Liver (tissue), 9 donors: Measurements from ENCODE around the gene ERBB3. TPM values are rescaled to one million over a fixed set of nuclear protein-coding genes. Genes with fewer than 3 reads are reported as not detected.

Experiments
- DNase-seq: peaks from one replicate; pipeline ENCODE4 v3.0.0-alpha.2; 2017; ENCODE audit warnings: low spot score
- H3K27ac ChIP-seq, 2 donors: one replicate each; pipeline ENCODE4 v1.7.0; 2013; ENCODE audit warnings: inconsistent platforms in 2 of 2, low read length in 2 of 2, control low read depth in 1 of 2, low read depth in 1 of 2, mild to moderate bottlenecking in 1 of 2
- H3K27me3 ChIP-seq, 4 donors: one replicate each; pipeline versions ENCODE4 v1.6.1 to v1.7.0; 2013; ENCODE audit warnings: low read length in 3 of 4, inconsistent platforms in 1 of 4, mild to moderate bottlenecking in 1 of 4, moderate library complexity in 1 of 4; ENCODE audit not compliant: control insufficient read depth in 4 of 4, insufficient read depth in 4 of 4
- H3K36me3 ChIP-seq, 4 donors: one replicate each; pipeline versions ENCODE4 v1.6.1 to v1.7.0; 2013; ENCODE audit warnings: low read length in 3 of 4, mild to moderate bottlenecking in 3 of 4, low read depth in 1 of 4, moderate library complexity in 1 of 4; ENCODE audit not compliant: control insufficient read depth in 4 of 4, insufficient read depth in 3 of 4
- H3K4me1 ChIP-seq, 4 donors: one replicate each; pipeline versions ENCODE4 v1.6.1 to v1.7.0; 2013; ENCODE audit warnings: low read length in 3 of 4, mild to moderate bottlenecking in 3 of 4, moderate library complexity in 1 of 4; ENCODE audit not compliant: control insufficient read depth in 4 of 4, insufficient read depth in 4 of 4
- H3K4me3 ChIP-seq, 3 donors: one replicate each; pipeline versions ENCODE4 v1.6.1 to v1.7.0; 2013; ENCODE audit warnings: low read length in 3 of 3, control low read depth in 1 of 3, low read depth in 1 of 3, mild to moderate bottlenecking in 1 of 3
- H3K9ac ChIP-seq, 2 donors: one replicate each; pipeline ENCODE4 v1.7.0; 2013; ENCODE audit warnings: low read length in 2 of 2, mild to moderate bottlenecking in 2 of 2, moderate library complexity in 2 of 2, control low read depth in 1 of 2, low read depth in 1 of 2
- H3K9me3 ChIP-seq, 4 donors: one replicate each; pipeline versions ENCODE4 v1.6.1 to v1.7.0; 2013; ENCODE audit warnings: low read length in 3 of 4; ENCODE audit not compliant: control insufficient read depth in 4 of 4
- ATF3 ChIP-seq: IDR thresholded peaks from 2 replicates; pipeline ENCODE4 v1.6.1; 2016; ENCODE audit warnings: antibody characterized with exemption
- EGR1 ChIP-seq, 2 donors: IDR thresholded peaks; 2 replicates each; pipeline ENCODE4 v1.6.1; 2016 to 2018; ENCODE audit warnings: antibody characterized with exemption in 2 of 2, low read depth in 2 of 2
- FOXA1 ChIP-seq: IDR thresholded peaks from 2 replicates; pipeline ENCODE4 v1.6.1; 2016; ENCODE audit warnings: antibody characterized with exemption
- GABPA ChIP-seq, 2 donors: IDR thresholded peaks in 1 of 2; conservative IDR thresholded peaks in 1 of 2; 2 replicates each; pipeline ENCODE4 v1.6.1; 2016; ENCODE audit warnings: antibody characterized with exemption in 2 of 2, mild to moderate bottlenecking in 1 of 2, moderate library complexity in 1 of 2
- HNF4G ChIP-seq: IDR thresholded peaks from 2 replicates; pipeline ENCODE4 v1.6.1; 2016; ENCODE audit warnings: antibody characterized with exemption
- JUND ChIP-seq, 2 donors: IDR thresholded peaks; 2 replicates each; pipeline ENCODE4 v1.6.1; 2016; ENCODE audit warnings: antibody characterized with exemption in 2 of 2
- MAX ChIP-seq: IDR thresholded peaks from 2 replicates; pipeline ENCODE4 v1.6.1; 2016; ENCODE audit warnings: antibody characterized with exemption
- NR2F2 ChIP-seq: IDR thresholded peaks from 2 replicates; pipeline ENCODE4 v1.6.1; 2016; ENCODE audit warnings: antibody characterized with exemption
- REST ChIP-seq: IDR thresholded peaks from 2 replicates; pipeline ENCODE4 v1.6.1; 2016; ENCODE audit warnings: antibody characterized with exemption, mild to moderate bottlenecking
- RXRA ChIP-seq, 2 donors: IDR thresholded peaks; 2 replicates each; pipeline ENCODE4 v1.6.1; 2017 to 2018; ENCODE audit warnings: antibody characterized with exemption in 2 of 2, mild to moderate bottlenecking in 1 of 2
- SP1 ChIP-seq: IDR thresholded peaks from 2 replicates; pipeline ENCODE4 v1.6.1; 2018; ENCODE audit warnings: antibody characterized with exemption, mild to moderate bottlenecking
- TAF1 ChIP-seq: conservative IDR thresholded peaks from 2 replicates; pipeline ENCODE4 v1.6.1; 2016; ENCODE audit warnings: antibody characterized with exemption, mild to moderate bottlenecking
- YY1 ChIP-seq: IDR thresholded peaks from 2 replicates; pipeline ENCODE4 v1.6.1; 2016; ENCODE audit warnings: antibody characterized with exemption, mild to moderate bottlenecking
- ZBTB33 ChIP-seq: IDR thresholded peaks from 2 replicates; pipeline ENCODE4 v1.6.1; 2016; ENCODE audit warnings: antibody characterized with exemption
- whole genome bisulfite sequencing: extraction: QIAGEN DNeasy Blood & Tissue Kit; methylation state at CpG from one replicate; pipeline ENCODE4 v1.1.7; 2013; 5-methylcytosine and 5-hydroxymethylcytosine counted together
- polyA plus RNA-seq, 2 donors: library from polyadenylated mRNA; stranded (reverse) in 1 of 2; unstranded in 1 of 2; fragments of 200-250 nt in 1 of 2; fragments of >200 nt in 1 of 2; fragmentation: Nextera tagmentation in 1 of 2; extraction: Ambion mirVana in 1 of 2; gene quantifications; one replicate each; pipeline versions ENCODE4 v1.2.1 to v1.2.3, GENCODE V29; 2013 to 2015
- total RNA-seq, 2 donors: library from RNA; depleted of rRNA; stranded (reverse); fragments of >200 nt; gene quantifications; one replicate each; pipeline ENCODE4 v1.2.3, GENCODE V29; 2014
- donor health status: healthy.
- donor health status: healthy.
- donor health status: healthy.
- donor health status: healthy.
- donor health status: healthy.

The ERBB3 gene
- total and polyA plus RNA-seq, 4 donors: 32.4 to 141 (median 51.6) TPM

- Histone ChIP-seq H3K9ac (no peak overlapping the region), H3K9me3 (no peaks in the 10 kb centered on the region), H3K27me3 (no peaks in the 10 kb centered on the region), H3K4me3 (no peak overlapping the region), H3K36me3 (peaks cover 20 to 67% (median 55%) of the 10 kb centered on the region in 4 donors), H3K27ac (no peak overlapping the region), H3K4me1 (peaks cover 0 to 5% (median 0%) of the 10 kb centered on the region in 4 donors)
- TF ChIP-seq NR2F2 (no peak), EGR1 (IDR thresholded peaks at IDR 0.05; ENCODE audit: low read depth in 2 of 2) (no peak), GABPA (IDR thresholded peaks at IDR 0.05 in 1 of 2, conservative IDR thresholded peaks at IDR 0.05 in 1 of 2) (no peak), RXRA (IDR thresholded peaks at IDR 0.05) (no peak), REST (no peak), FOXA1 (no peak), JUND (IDR thresholded peaks at IDR 0.05) (no peak), HNF4G (no peak), MAX (no peak), ATF3 (no peak), YY1 (no peak), TAF1 (no peak), SP1 (no peak), ZBTB33 (no peak)
- DNase-seq: no peak
- 91% methylated on average over 19 of the region's 19 CpGs for WGBS
These were observed 62.2 kb downstream of the ERBB3 start for GRCh38 chr12:56141946-56142784.

GRCh38 chr12:56143217-56143616 lies 63.3 kb downstream of the ERBB3 start:
- TF ChIP-seq NR2F2 (no peak), YY1 (no peak), EGR1 (IDR thresholded peaks at IDR 0.05; ENCODE audit: low read depth in 2 of 2) (no peak), ATF3 (no peak), HNF4G (no peak), REST (no peak), RXRA (IDR thresholded peaks at IDR 0.05) (no peak)
- H3K27me3 ChIP-seq: no peaks in the 10 kb centered on the region
- H3K9me3 ChIP-seq: no peaks in the 10 kb centered on the region
- H3K36me3 ChIP-seq: peaks cover 15 to 56% (median 44%) of the 10 kb centered on the region in 4 donors
- peaks cover 0 to 5% (median 0%) of the 10 kb centered on the region in 4 donors for H3K4me1 ChIP-seq
- 82% methylated on average over 4 of the region's 4 CpGs for WGBS
- H3K4me3 ChIP-seq: no peak overlapping the region
- no peak for DNase-seq
- no peak overlapping the region for H3K9ac ChIP-seq
- no peak overlapping the region for H3K27ac ChIP-seq
